Measurements from ENCODE around the gene HLCS.
"Not testable (repeated sequence)": the region's sequence is repeated elsewhere in the genome, so short reads cannot be mapped to it uniquely, and the experiment has no call there.

The HLCS gene

GRCh38 chr21:36820176-36821031, 146.1 kb downstream of the HLCS start:
- no peaks in the 10 kb centered on the region for H3K9me3 ChIP-seq
- DNase-seq = no peak
- H3K4me1 ChIP-seq = no peaks in the 10 kb centered on the region
- no peaks in the 10 kb centered on the region for H3K27me3 ChIP-seq
- no peak overlapping the region for H3K4me3 ChIP-seq
- H3K27ac ChIP-seq = no peak overlapping the region
- intact Hi-C loops (cut with DNase I; ENCODE audit: low total_unique reads) = no loop called here
- no peak for TF ChIP-seq CTCF (IDR thresholded peaks at IDR 0.05)
- H3K36me3 ChIP-seq = peaks cover 0 to 27% (median 22%) of the 10 kb centered on the region in 3 donors

- H3K4me1 ChIP-seq = peaks cover 0 to 5% (median 2%) of the 10 kb centered on the region in 4 donors
- intact Hi-C loops (cut with DNase I; ENCODE audit: low total_unique reads) = no loop called here
- TF ChIP-seq CTCF (IDR thresholded peaks at IDR 0.05) = no peak
- no peak for DNase-seq
- no peaks in the 10 kb centered on the region for H3K9me3 ChIP-seq
- H3K27me3 ChIP-seq = no peaks in the 10 kb centered on the region
- no peak overlapping the region for H3K27ac ChIP-seq
- H3K4me3 ChIP-seq = no peak overlapping the region
- peaks cover 0 to 20% (median 9%) of the 10 kb centered on the region in 3 donors for H3K36me3 ChIP-seq
Measured at GRCh38 chr21:36817732-36818450, 148.6 kb downstream of the HLCS start.

- DNase-seq = no peak
- TF ChIP-seq CTCF (IDR thresholded peaks at IDR 0.05) = no peak
- Histone ChIP-seq H3K27me3 (no peaks in the 10 kb centered on the region), H3K27ac (no peak overlapping the region), H3K4me3 (no peak overlapping the region), H3K9me3 (no peaks in the 10 kb centered on the region), H3K4me1 (peaks cover 0 to 9% (median 4%) of the 10 kb centered on the region in 4 donors), H3K36me3 (peaks cover 0 to 15% (median 7%) of the 10 kb centered on the region in 3 donors)
- intact Hi-C loops (cut with DNase I; ENCODE audit: low total_unique reads) = no loop called here
Measured at GRCh38 chr21:36816561-36817130, 149.8 kb downstream of the HLCS start.

- H3K27me3 ChIP-seq; intact Hi-C loops (cut with DNase I; ENCODE audit: low total_unique reads); DNase-seq; H3K4me1 ChIP-seq; H3K27ac ChIP-seq; H3K36me3 ChIP-seq; H3K4me3 ChIP-seq; H3K9me3 ChIP-seq: not testable (repeated sequence)
Measured at GRCh38 chr21:36816026-36816425, 150.4 kb downstream of the HLCS start.

- peaks cover 0 to 9% (median 4%) of the 10 kb centered on the region in 4 donors for H3K4me1 ChIP-seq
- peaks cover 0 to 1% (median under 1%) of the 10 kb centered on the region in 3 donors for H3K36me3 ChIP-seq
- no peaks in the 10 kb centered on the region for H3K27me3 ChIP-seq
- no peak overlapping the region for H3K4me3 ChIP-seq
- TF ChIP-seq CTCF (IDR thresholded peaks at IDR 0.05) = no peak
- intact Hi-C loops (cut with DNase I; ENCODE audit: low total_unique reads) = no loop called here
- no peak for DNase-seq
- H3K27ac ChIP-seq = no peak overlapping the region
- no peaks in the 10 kb centered on the region for H3K9me3 ChIP-seq
Measured at GRCh38 chr21:36815284-36815683, 151.2 kb downstream of the HLCS start.

- H3K9me3 ChIP-seq = no peaks in the 10 kb centered on the region
- H3K27ac ChIP-seq = no peak overlapping the region
Measured at GRCh38 chr21:36813052-36813451, 153.4 kb downstream of the HLCS start.

More at GRCh38 chr21:36813052-36813451, 153.4 kb downstream of the HLCS start:
- no peak for TF ChIP-seq CTCF (IDR thresholded peaks at IDR 0.05)
- H3K27me3 ChIP-seq = no peaks in the 10 kb centered on the region
- intact Hi-C loops (cut with DNase I; ENCODE audit: low total_unique reads) = no loop called here
- H3K4me1 ChIP-seq = peaks cover 0 to 9% (median 4%) of the 10 kb centered on the region in 4 donors
- DNase-seq = no peak
- H3K36me3 ChIP-seq = no peaks in the 10 kb centered on the region
- H3K4me3 ChIP-seq = no peak overlapping the region
